IMR-90 (cell line): ENCODE measurements around the gene NOX3.

Experiments used
- POLR2A ChIP-seq: IDR thresholded peaks from 2 replicates; pipeline ENCODE4 v1.6.1; 2012; ENCODE audit warnings: mild to moderate bottlenecking, low read depth, low read length
- TF ChIP-seq, protein P1 (sequence below): conservative IDR thresholded peaks from 2 replicates; pipeline ENCODE4 v1.5.1; 2012; ENCODE audit warnings: mild to moderate bottlenecking, low read depth, low read length, improper control_type of control experiment

- TF ChIP-seq, protein P1, sequence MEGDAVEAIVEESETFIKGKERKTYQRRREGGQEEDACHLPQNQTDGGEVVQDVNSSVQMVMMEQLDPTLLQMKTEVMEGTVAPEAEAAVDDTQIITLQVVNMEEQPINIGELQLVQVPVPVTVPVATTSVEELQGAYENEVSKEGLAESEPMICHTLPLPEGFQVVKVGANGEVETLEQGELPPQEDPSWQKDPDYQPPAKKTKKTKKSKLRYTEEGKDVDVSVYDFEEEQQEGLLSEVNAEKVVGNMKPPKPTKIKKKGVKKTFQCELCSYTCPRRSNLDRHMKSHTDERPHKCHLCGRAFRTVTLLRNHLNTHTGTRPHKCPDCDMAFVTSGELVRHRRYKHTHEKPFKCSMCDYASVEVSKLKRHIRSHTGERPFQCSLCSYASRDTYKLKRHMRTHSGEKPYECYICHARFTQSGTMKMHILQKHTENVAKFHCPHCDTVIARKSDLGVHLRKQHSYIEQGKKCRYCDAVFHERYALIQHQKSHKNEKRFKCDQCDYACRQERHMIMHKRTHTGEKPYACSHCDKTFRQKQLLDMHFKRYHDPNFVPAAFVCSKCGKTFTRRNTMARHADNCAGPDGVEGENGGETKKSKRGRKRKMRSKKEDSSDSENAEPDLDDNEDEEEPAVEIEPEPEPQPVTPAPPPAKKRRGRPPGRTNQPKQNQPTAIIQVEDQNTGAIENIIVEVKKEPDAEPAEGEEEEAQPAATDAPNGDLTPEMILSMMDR, result no peak
- no peak for TF ChIP-seq POLR2A
Observed at GRCh38 chr6:155434096-155434495, 21.5 kb downstream of the NOX3 start.
